Osteoblast (primary cell): ENCODE results near the gene PPP6R3. TPM values are rescaled to one million over a fixed set of nuclear protein-coding genes. Genes with fewer than 3 reads are reported as not detected.

Experiments
- DNase-seq: peaks from one replicate; pipeline ENCODE4 v3.0.0; 2011; ENCODE audit warnings: low spot score, mixed read lengths; ENCODE audit not compliant: insufficient read length; ENCODE audit errors: missing footprints
- H2AFZ ChIP-seq: 2 replicates; pipeline ENCODE4 v1.6.0; 2011; ENCODE audit warnings: mild to moderate bottlenecking, low read length
- H3K27ac ChIP-seq: 2 replicates; pipeline ENCODE4 v1.5.1; 2011; ENCODE audit warnings: mild to moderate bottlenecking, low read depth, low read length, moderate library complexity
- H3K27me3 ChIP-seq: 2 replicates; pipeline ENCODE4 v1.6.0; 2012; ENCODE audit warnings: mild to moderate bottlenecking, control low read depth, inconsistent platforms, low read length, moderate library complexity; ENCODE audit not compliant: insufficient read depth
- H3K36me3 ChIP-seq: 2 replicates; pipeline ENCODE4 v1.5.1; 2011; ENCODE audit warnings: mild to moderate bottlenecking, low read length, control low read depth, moderate library complexity; ENCODE audit not compliant: insufficient read depth
- H3K4me1 ChIP-seq: 2 replicates; pipeline ENCODE4 v1.5.1; 2011; ENCODE audit warnings: mild to moderate bottlenecking, low read length, control low read depth, moderate library complexity; ENCODE audit not compliant: insufficient read depth
- H3K4me2 ChIP-seq: 2 replicates; pipeline ENCODE4 v1.6.0; 2011; ENCODE audit warnings: mild to moderate bottlenecking, low read length; ENCODE audit not compliant: insufficient read depth
- H3K4me3 ChIP-seq: fragments of 200-600 bp; sonication (generic); 3 replicates; pipeline ENCODE4 v1.5.1; 2012; ENCODE audit warnings: mild to moderate bottlenecking, low read length, inconsistent platforms; ENCODE audit not compliant: insufficient read depth
- H3K79me2 ChIP-seq: 2 replicates; pipeline ENCODE4 v1.6.0; 2012; ENCODE audit warnings: mild to moderate bottlenecking, low read length, control low read depth, inconsistent platforms; ENCODE audit not compliant: insufficient read depth
- H3K9me3 ChIP-seq: 2 replicates; pipeline ENCODE4 v1.5.1; 2011; ENCODE audit warnings: low read depth, low read length, control low read depth
- H4K20me1 ChIP-seq: 2 replicates; pipeline ENCODE4 v1.6.0; 2012; ENCODE audit warnings: mild to moderate bottlenecking, low read length, control low read depth; ENCODE audit not compliant: insufficient read depth
- CTCF ChIP-seq: IDR thresholded peaks from 2 replicates; pipeline ENCODE4 v1.5.1; 2011; ENCODE audit warnings: mild to moderate bottlenecking, low read depth, low read length, moderate library complexity; ENCODE audit errors: extremely low read depth
- total RNA-seq: library from RNA; depleted of rRNA; stranded (reverse); fragments of >200 nt; gene quantifications from 2 replicates; pipeline ENCODE4 v1.2.3, GENCODE V29; 2012

PPP6R3 gene
- total RNA-seq, 1 donor, result 131 TPM

- no peaks in the 10 kb centered on the region for H3K36me3 ChIP-seq
- H3K27ac ChIP-seq, result peak overlapping the region; percentile 28
- peak; percentile 45 for DNase-seq
- H4K20me1 ChIP-seq, result peaks cover 57% of the 10 kb centered on the region
- TF ChIP-seq CTCF, result no peak
- H3K4me1 ChIP-seq, result peaks cover 21% of the 10 kb centered on the region
- H3K4me2 ChIP-seq, result peak overlapping the region; percentile 96
- H3K27me3 ChIP-seq, result no peaks in the 10 kb centered on the region
- no peak overlapping the region for H3K4me3 ChIP-seq
- no peak overlapping the region for H2AFZ ChIP-seq
- peaks cover 80% of the 10 kb centered on the region for H3K79me2 ChIP-seq
- H3K9me3 ChIP-seq, result no peaks in the 10 kb centered on the region
Observed at GRCh38 chr11:68463714-68464113, 3.2 kb downstream of the PPP6R3 start.

- Histone ChIP-seq H4K20me1 (peaks cover 77% of the 10 kb centered on the region), H3K4me1 (peaks cover 38% of the 10 kb centered on the region), H3K79me2 (peaks cover 97% of the 10 kb centered on the region), H3K4me2 (no peak overlapping the region), H3K9me3 (no peaks in the 10 kb centered on the region), H3K27me3 (no peaks in the 10 kb centered on the region), H3K36me3 (no peaks in the 10 kb centered on the region), H3K27ac (peak overlapping the region; percentile 96), H2AFZ (no peak overlapping the region), H3K4me3 (no peak overlapping the region)
- DNase-seq, result no peak
- no peak for TF ChIP-seq CTCF
Observed at GRCh38 chr11:68467201-68467834, 6.8 kb downstream of the PPP6R3 start.

- Histone ChIP-seq H3K79me2 (peaks cover 97% of the 10 kb centered on the region), H3K4me1 (peaks cover 36% of the 10 kb centered on the region), H2AFZ (no peak overlapping the region), H3K4me2 (no peak overlapping the region), H3K27me3 (no peaks in the 10 kb centered on the region), H3K9me3 (no peaks in the 10 kb centered on the region), H3K4me3 (no peak overlapping the region), H3K36me3 (no peaks in the 10 kb centered on the region), H4K20me1 (peaks cover 77% of the 10 kb centered on the region), H3K27ac (peak overlapping the region; percentile 96)
- no peak for TF ChIP-seq CTCF
- DNase-seq, result no peak
Observed at GRCh38 chr11:68468217-68468828, 7.8 kb downstream of the PPP6R3 start.

- peak overlapping the region; percentile 96 for H3K27ac ChIP-seq
- no peak overlapping the region for H3K4me3 ChIP-seq
- H3K4me2 ChIP-seq, result no peak overlapping the region
- H3K27me3 ChIP-seq, result no peaks in the 10 kb centered on the region
- H3K79me2 ChIP-seq, result peaks cover 97% of the 10 kb centered on the region
- no peaks in the 10 kb centered on the region for H3K9me3 ChIP-seq
- no peak for DNase-seq
- TF ChIP-seq CTCF, result no peak
- H3K36me3 ChIP-seq, result no peaks in the 10 kb centered on the region
- H3K4me1 ChIP-seq, result peaks cover 42% of the 10 kb centered on the region
- H2AFZ ChIP-seq, result no peak overlapping the region
- peaks cover 73% of the 10 kb centered on the region for H4K20me1 ChIP-seq
Observed at GRCh38 chr11:68469122-68469521, 8.6 kb downstream of the PPP6R3 start.
